Stomach (tissue), 4 donors: ENCODE results near the gene DNER.

Source experiments
- POLR2A ChIP-seq, 4 donors: fragments of 450-650 bp; IDR thresholded peaks; one replicate each; pipeline ENCODE4 v1.6.1; 2016; ENCODE audit warnings: antibody characterized with exemption in 4 of 4, control low read depth in 2 of 4, mild to moderate bottlenecking in 1 of 4, moderate library complexity in 1 of 4
- POLR2AphosphoS5 ChIP-seq, 3 donors: sonication (generic); formaldehyde crosslinking; IDR thresholded peaks; one replicate each; pipeline ENCODE4 v1.6.1; 2016; ENCODE audit warnings: antibody characterized with exemption in 3 of 3
- TF ChIP-seq, protein P1 (sequence below), 7 experiments: fragments of 450-650 bp in 4 of 7; fragments of 200-600 bp in 3 of 7; sonication (generic) in 3 of 7; IDR thresholded peaks; one replicate each; pipeline ENCODE4 v1.5.1; 2016 to 2019; ENCODE audit warnings: antibody characterized with exemption in 7 of 7, control low read depth in 2 of 7, mild to moderate bottlenecking in 1 of 7

DNA sequence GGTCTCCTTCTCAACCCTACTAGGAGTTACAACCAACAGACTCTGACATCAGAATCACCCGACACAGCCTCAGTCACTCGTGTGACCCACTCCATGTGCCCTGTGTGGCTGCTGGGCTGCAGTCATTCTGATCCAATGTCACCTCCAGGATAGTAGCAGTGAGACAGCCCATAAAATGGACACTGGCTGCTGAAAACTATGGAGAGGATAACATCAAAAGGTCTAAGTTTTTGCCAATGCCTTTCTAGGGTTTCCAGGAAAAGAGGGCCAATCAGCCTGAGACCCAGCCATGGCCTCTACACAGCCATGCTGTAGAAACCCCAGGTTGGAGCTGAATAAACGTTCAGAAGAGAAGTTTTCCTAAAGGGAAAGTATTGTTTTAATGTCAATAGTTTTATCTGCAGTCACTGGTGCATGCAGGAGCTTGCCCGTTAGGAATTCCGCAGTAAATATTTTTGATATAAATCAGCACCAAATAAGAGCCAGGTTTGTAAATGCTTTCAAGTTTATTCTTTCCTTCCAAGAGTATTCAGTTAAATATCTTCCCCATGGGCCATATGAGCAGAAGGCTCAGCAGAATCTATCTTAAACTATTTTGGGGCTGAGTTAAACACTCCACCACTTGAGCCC is 351.1 kb downstream of the DNER start:
- no peak for TF ChIP-seq POLR2AphosphoS5 (IDR thresholded peaks at IDR 0.05)
- TF ChIP-seq POLR2A (IDR thresholded peaks at IDR 0.05): no peak
- TF ChIP-seq, protein P1, sequence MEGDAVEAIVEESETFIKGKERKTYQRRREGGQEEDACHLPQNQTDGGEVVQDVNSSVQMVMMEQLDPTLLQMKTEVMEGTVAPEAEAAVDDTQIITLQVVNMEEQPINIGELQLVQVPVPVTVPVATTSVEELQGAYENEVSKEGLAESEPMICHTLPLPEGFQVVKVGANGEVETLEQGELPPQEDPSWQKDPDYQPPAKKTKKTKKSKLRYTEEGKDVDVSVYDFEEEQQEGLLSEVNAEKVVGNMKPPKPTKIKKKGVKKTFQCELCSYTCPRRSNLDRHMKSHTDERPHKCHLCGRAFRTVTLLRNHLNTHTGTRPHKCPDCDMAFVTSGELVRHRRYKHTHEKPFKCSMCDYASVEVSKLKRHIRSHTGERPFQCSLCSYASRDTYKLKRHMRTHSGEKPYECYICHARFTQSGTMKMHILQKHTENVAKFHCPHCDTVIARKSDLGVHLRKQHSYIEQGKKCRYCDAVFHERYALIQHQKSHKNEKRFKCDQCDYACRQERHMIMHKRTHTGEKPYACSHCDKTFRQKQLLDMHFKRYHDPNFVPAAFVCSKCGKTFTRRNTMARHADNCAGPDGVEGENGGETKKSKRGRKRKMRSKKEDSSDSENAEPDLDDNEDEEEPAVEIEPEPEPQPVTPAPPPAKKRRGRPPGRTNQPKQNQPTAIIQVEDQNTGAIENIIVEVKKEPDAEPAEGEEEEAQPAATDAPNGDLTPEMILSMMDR (IDR thresholded peaks at IDR 0.05): no peak
